ENCODE measurements around the gene BCAP29. TPM values are rescaled to one million over a fixed set of nuclear protein-coding genes. Genes with fewer than 3 reads are reported as not detected.

Gene BCAP29
- total RNA-seq, 1 donor from 2014 or later = 80.6 TPM

GRCh38 chr7:107661865-107662379, 81.9 kb downstream of the BCAP29 start:
- DNase-seq (ENCODE audit: low spot score) = no peak

- DNase-seq (ENCODE audit: low spot score) = no peak
Measured at GRCh38 chr7:107663196-107663595, 83.2 kb downstream of the BCAP29 start.

DNA sequence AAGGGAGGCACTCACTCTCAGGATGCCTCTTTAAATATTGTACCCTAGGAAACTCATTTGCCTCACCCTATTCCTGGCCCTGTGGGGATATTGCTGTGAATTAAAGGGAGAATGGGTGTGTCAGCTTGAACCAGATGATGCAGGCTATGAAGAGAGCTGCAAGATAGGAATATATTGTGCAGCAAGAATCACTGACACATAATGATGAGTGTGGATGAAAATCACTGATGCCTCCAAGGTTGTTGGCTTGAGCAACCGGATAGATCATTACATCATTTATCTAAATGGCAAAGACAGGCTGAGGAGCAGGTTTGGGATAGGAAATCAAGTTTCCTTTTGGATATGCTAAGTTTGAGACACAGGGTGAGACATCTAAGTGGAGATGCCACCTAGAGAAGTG, 86.7 kb downstream of the BCAP29 start:
- DNase-seq (ENCODE audit: low spot score) = no peak

GRCh38 chr7:107667341-107667740, 87.3 kb downstream of the BCAP29 start:
- no peak for DNase-seq (ENCODE audit: low spot score)

DNA sequence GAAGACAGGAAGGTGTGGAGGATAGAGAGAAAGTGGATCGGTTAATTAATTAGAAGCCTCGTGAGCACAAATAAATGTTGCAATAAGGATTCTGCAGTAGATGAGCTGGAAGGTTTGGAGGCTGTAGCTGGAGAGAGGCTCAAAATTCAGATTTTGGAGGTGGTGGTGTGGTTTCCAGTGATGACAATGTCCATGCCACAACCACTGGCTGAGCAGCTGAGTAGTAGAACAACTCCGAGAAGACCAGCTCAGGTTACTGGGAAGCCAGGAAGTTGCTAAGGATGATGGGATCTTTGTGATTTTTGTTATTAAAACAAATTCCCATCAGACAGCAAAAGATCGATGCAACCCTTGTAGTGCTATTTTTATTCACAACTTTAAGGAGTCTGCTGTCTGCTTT, 88.2 kb downstream of the BCAP29 start:
- DNase-seq (ENCODE audit: low spot score) = no peak

Other genes with a start within 250 kb of the BCAP29 start
- not detected for gene GPR22, start 110.2 kb upstream of the BCAP29 start, total RNA-seq
- 51.6 TPM for gene COG5, start 16.3 kb upstream of the BCAP29 start, total RNA-seq
- gene DUS4L, start 16.3 kb upstream of the BCAP29 start, total RNA-seq = 4.3 TPM
- 0.67 TPM for gene SLC26A4, start 80.6 kb downstream of the BCAP29 start, total RNA-seq
- gene CBLL1, start 163.9 kb downstream of the BCAP29 start, total RNA-seq = 23.8 TPM
- gene SLC26A3, start 223.0 kb downstream of the BCAP29 start, total RNA-seq = 0.45 TPM

Measured in mesenteric fat pad (tissue), 1 donor.